ENCODE data around the gene PAFAH2. TPM values are rescaled to one million over a fixed set of nuclear protein-coding genes. Genes with fewer than 3 reads are reported as not detected.

The PAFAH2 gene
- total and polyA plus RNA-seq, 2 of the 13 experiments (the other 11 are each of a cell fraction or from before 2014, with no cell fraction given), result 6.9 to 9.4 TPM

DNA sequence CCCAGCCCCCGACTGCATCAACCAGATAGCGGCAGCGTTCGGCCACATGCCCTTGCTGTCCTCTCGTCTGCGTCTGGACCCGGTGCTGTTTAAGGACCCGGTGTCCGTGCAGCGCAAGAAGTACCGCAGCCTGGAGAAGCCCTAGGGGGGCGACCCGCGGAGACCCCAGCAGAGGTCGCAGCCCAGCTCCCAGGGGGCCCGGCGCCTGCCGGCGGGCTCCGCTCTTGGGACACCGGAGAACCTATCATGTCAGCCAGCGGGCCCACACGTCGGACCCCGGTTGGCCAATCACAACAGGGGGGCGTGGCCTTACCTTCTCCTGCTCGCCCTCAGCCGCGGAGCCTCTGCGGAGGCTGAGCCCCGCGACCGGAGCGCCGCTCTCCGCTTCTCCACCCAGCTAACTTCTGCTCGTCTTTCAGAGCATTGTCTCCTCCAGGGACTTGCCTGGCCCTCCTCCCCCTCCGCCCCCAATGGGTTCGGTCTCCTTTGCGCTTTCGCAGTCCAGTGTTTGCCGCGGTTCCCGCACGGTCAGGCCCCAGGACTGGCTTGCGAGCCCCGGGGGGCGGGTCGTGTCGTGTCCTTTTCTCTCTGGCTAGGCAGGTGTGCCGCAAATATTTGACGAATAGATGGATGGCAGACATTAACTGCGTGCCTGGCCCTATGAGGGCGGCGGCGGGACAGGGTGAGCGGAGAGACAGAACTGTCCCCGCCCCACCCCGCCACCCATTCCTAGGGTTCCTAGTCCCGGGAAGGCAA lies 37.5 kb upstream of the PAFAH2 start (continued):
- peak; percentile 54 for TF ChIP-seq HNRNPLL (IDR thresholded peaks at IDR 0.05; ENCODE audit: low read depth, low read length, poor library complexity, severe bottlenecking)
- 0 out of 2 replicates have a peak, but pooled peaks have one; percentile 8 for TF ChIP-seq ZNF768 (CRISPR knock-in tag; IDR thresholded peaks at IDR 0.05)
- TF ChIP-seq HOXD1 (CRISPR knock-in tag; IDR thresholded peaks at IDR 0.05), result no peak
- no peak for TF ChIP-seq ZNF644 (CRISPR knock-in tag; IDR thresholded peaks at IDR 0.05; ENCODE audit: low read depth)
- TF ChIP-seq ARNT (IDR thresholded peaks at IDR 0.05), result no peak
- TF ChIP-seq MAZ (IDR thresholded peaks at IDR 0.05; ENCODE audit: borderline replicate concordance, low read depth, low read length), result no peak
- TF ChIP-seq MAZ (CRISPR knock-in tag; IDR thresholded peaks at IDR 0.05; ENCODE audit: low read depth), result no peak
- no peak for TF ChIP-seq ZNF367 (CRISPR knock-in tag; IDR thresholded peaks at IDR 0.05; ENCODE audit: borderline replicate concordance)
- no peak for TF ChIP-seq MAFF (IDR thresholded peaks at IDR 0.05; ENCODE audit: low read depth, low read length)
- 0 out of 2 replicates have a peak, but pooled peaks have one; percentile 14 for TF ChIP-seq ZNF605 (CRISPR knock-in tag; IDR thresholded peaks at IDR 0.05)
- TF ChIP-seq RELA (CRISPR knock-in tag; IDR thresholded peaks at IDR 0.05), result no peak
- TF ChIP-seq ZNF326 (CRISPR knock-in tag; IDR thresholded peaks at IDR 0.05; ENCODE audit: borderline replicate concordance), result no peak
- no peak for TF ChIP-seq SALL2 (CRISPR knock-in tag; IDR thresholded peaks at IDR 0.05)
- TF ChIP-seq SP2 (CRISPR knock-in tag; IDR thresholded peaks at IDR 0.05), result peak; percentile 62
- no peak for TF ChIP-seq ZFP1 (CRISPR knock-in tag; IDR thresholded peaks at IDR 0.05)
- peak; percentile 89 for TF ChIP-seq ZNF430 (CRISPR knock-in tag; IDR thresholded peaks at IDR 0.05)
- TF ChIP-seq ZNF781 (CRISPR knock-in tag; IDR thresholded peaks at IDR 0.05; ENCODE audit: borderline replicate concordance, not compliant biosample characterization), result no peak
- TF ChIP-seq, protein P1, sequence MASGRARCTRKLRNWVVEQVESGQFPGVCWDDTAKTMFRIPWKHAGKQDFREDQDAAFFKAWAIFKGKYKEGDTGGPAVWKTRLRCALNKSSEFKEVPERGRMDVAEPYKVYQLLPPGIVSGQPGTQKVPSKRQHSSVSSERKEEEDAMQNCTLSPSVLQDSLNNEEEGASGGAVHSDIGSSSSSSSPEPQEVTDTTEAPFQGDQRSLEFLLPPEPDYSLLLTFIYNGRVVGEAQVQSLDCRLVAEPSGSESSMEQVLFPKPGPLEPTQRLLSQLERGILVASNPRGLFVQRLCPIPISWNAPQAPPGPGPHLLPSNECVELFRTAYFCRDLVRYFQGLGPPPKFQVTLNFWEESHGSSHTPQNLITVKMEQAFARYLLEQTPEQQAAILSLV (CRISPR knock-in tag; IDR thresholded peaks at IDR 0.05; ENCODE audit: borderline replicate concordance), result no peak; the same call in 1 of the 2 replicates
- TF ChIP-seq, protein P2, sequence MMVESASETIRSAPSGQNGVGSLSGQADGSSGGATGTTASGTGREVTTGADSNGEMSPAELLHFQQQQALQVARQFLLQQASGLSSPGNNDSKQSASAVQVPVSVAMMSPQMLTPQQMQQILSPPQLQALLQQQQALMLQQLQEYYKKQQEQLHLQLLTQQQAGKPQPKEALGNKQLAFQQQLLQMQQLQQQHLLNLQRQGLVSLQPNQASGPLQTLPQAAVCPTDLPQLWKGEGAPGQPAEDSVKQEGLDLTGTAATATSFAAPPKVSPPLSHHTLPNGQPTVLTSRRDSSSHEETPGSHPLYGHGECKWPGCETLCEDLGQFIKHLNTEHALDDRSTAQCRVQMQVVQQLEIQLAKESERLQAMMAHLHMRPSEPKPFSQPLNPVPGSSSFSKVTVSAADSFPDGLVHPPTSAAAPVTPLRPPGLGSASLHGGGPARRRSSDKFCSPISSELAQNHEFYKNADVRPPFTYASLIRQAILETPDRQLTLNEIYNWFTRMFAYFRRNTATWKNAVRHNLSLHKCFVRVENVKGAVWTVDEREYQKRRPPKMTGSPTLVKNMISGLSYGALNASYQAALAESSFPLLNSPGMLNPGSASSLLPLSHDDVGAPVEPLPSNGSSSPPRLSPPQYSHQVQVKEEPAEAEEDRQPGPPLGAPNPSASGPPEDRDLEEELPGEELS (CRISPR knock-in tag; IDR thresholded peaks at IDR 0.05), result no peak
- TF ChIP-seq NR1H2 (CRISPR knock-in tag; IDR thresholded peaks at IDR 0.05; ENCODE audit: borderline replicate concordance, low read depth), result no peak
- TF ChIP-seq RBAK (CRISPR knock-in tag; IDR thresholded peaks at IDR 0.05), result no peak
- no peak for TF ChIP-seq ETV6 (CRISPR knock-in tag; conservative IDR thresholded peaks at IDR 0.05)
- peak; percentile 64 for TF ChIP-seq AGO1 (IDR thresholded peaks at IDR 0.05; ENCODE audit: low read depth, low read length, poor library complexity, severe bottlenecking)
- TF ChIP-seq HDAC2 (CRISPR knock-in tag; IDR thresholded peaks at IDR 0.05), result no peak; the same call in 1 of the 2 replicates
- TF ChIP-seq, protein P3, sequence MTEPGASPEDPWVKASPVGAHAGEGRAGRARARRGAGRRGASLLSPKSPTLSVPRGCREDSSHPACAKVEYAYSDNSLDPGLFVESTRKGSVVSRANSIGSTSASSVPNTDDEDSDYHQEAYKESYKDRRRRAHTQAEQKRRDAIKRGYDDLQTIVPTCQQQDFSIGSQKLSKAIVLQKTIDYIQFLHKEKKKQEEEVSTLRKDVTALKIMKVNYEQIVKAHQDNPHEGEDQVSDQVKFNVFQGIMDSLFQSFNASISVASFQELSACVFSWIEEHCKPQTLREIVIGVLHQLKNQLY (CRISPR knock-in tag; IDR thresholded peaks at IDR 0.05), result no peak
- TF ChIP-seq ZNF207 (IDR thresholded peaks at IDR 0.05; ENCODE audit: borderline replicate concordance), result no peak
- no peak for TF ChIP-seq FOXA1 (IDR thresholded peaks at IDR 0.05)
- no peak for TF ChIP-seq FOXA1 (CRISPR knock-in tag; IDR thresholded peaks at IDR 0.05)
- no peak for TF ChIP-seq TCF7L2 (IDR thresholded peaks at IDR 0.05; ENCODE audit: low read depth, low read length)
- peak; percentile 38; the same call in 1 of the 2 replicates for TF ChIP-seq TBX2 (CRISPR knock-in tag; IDR thresholded peaks at IDR 0.05; ENCODE audit: borderline replicate concordance)
